IMR-90 (cell line): ENCODE data around the gene VPS18. TPM values are rescaled to one million over a fixed set of nuclear protein-coding genes. Genes with fewer than 3 reads are reported as not detected.

Source experiments
- ATAC-seq: fragments of 200-7000 bp; cut with Tn5 transposase; 2 replicates; pipeline ENCODE4 v1.9.1; 2020; ENCODE audit warnings: low read depth, mild to moderate bottlenecking, moderate library complexity
- BruUV-seq: library from RNA; stranded (reverse); fragments of 400-500 nt; replicated peaks from 2 replicates; lab custom pipeline; 2021; lab: Mats Ljungman, UMichigan
- CTCF ChIA-PET: fragments of 300-600 bp; formaldehyde crosslinking; extraction: SDS; loops from one replicate; lab custom pipeline; 2021; ENCODE audit warnings: antibody characterized with exemption; lab: Yijun Ruan, JAX
- POLR2A ChIA-PET: fragments of 300-600 bp; sonication (Branson Sonifier 250); formaldehyde crosslinking; loops from one replicate; lab custom pipeline; 2022; ENCODE audit warnings: antibody characterized with exemption; ENCODE audit not compliant: unreplicated experiment; lab: Charles Lee
- DNase-seq: peaks from one replicate; pipeline ENCODE4 v3.0.0; 2013
- H2AFZ ChIP-seq: replicated peaks from 2 replicates; pipeline ENCODE3; 2013; ENCODE audit warnings: low read length, mild to moderate bottlenecking; ENCODE audit not compliant: poor library complexity
- H2AK5ac ChIP-seq: 2 replicates; pipeline ENCODE4 v1.6.1; 2013; ENCODE audit warnings: low read depth, low read length, inconsistent platforms
- H2AK9ac ChIP-seq: replicated peaks from 2 replicates; pipeline ENCODE3; 2013; ENCODE audit warnings: mild to moderate bottlenecking, low read depth, low read length, moderate library complexity; ENCODE audit not compliant: poor library complexity
- H2BK120ac ChIP-seq: 2 replicates; pipeline ENCODE4 v1.6.1; 2013; ENCODE audit warnings: low read depth, low read length, inconsistent platforms
- H2BK15ac ChIP-seq: 3 replicates; pipeline ENCODE4 v1.6.1; 2013; ENCODE audit warnings: low read depth, low read length, inconsistent platforms
- H2BK20ac ChIP-seq: 2 replicates; pipeline ENCODE4 v1.6.1; 2013; ENCODE audit warnings: low read depth, mild to moderate bottlenecking, inconsistent platforms, low read length, moderate library complexity
- H2BK5ac ChIP-seq: 2 replicates; pipeline ENCODE4 v1.6.1; 2013; ENCODE audit warnings: mild to moderate bottlenecking, low read depth, low read length, inconsistent platforms; ENCODE audit not compliant: poor library complexity, severe bottlenecking
- H3K14ac ChIP-seq: replicated peaks from 2 replicates; pipeline ENCODE4 v1.6.1; 2013; ENCODE audit warnings: low read depth, low read length, inconsistent platforms
- H3K18ac ChIP-seq: 2 replicates; pipeline ENCODE4 v1.6.1; 2013; ENCODE audit warnings: low read depth, low read length, control low read depth
- H3K23ac ChIP-seq: 2 replicates; pipeline ENCODE4 v1.6.1; 2013; ENCODE audit warnings: low read depth, low read length, inconsistent platforms
- H3K27ac ChIP-seq: 2 replicates; pipeline ENCODE4 v1.5.1; 2013; ENCODE audit warnings: mild to moderate bottlenecking, control low read depth, low read length; ENCODE audit not compliant: insufficient read depth
- H3K27me3 ChIP-seq: 2 replicates; pipeline ENCODE4 v1.6.1; 2013; ENCODE audit warnings: low read length; ENCODE audit not compliant: control insufficient read depth, insufficient read depth
- H3K36me3 ChIP-seq: 2 replicates; pipeline ENCODE4 v1.6.1; 2013; ENCODE audit warnings: low read length, mixed read lengths; ENCODE audit not compliant: control insufficient read depth, insufficient read depth
- H3K4ac ChIP-seq: 2 replicates; pipeline ENCODE4 v1.6.1; 2013; ENCODE audit warnings: low read depth, low read length, inconsistent platforms
- H3K4me1 ChIP-seq: 2 replicates; pipeline ENCODE4 v1.6.1; 2013; ENCODE audit warnings: low read length, mixed read lengths; ENCODE audit not compliant: control insufficient read depth, insufficient read depth
- H3K4me2 ChIP-seq: 2 replicates; pipeline ENCODE4 v1.6.1; 2013; ENCODE audit warnings: low read depth, mild to moderate bottlenecking, control low read depth, low read length, moderate library complexity
- H3K4me3 ChIP-seq: 2 replicates; pipeline ENCODE4 v1.5.1; 2013; ENCODE audit warnings: low read depth, mild to moderate bottlenecking, control low read depth, low read length, moderate library complexity; ENCODE audit not compliant: insufficient read depth
- H3K56ac ChIP-seq: 2 replicates; pipeline ENCODE4 v1.6.1; 2013; ENCODE audit warnings: low read length, inconsistent platforms; ENCODE audit not compliant: insufficient read depth; ENCODE audit errors: extremely low read depth
- H3K79me1 ChIP-seq, 2 experiments: 2 replicates each; pipeline ENCODE4 v1.6.1; 2013; ENCODE audit warnings: low read length in 2 of 2, inconsistent platforms in 1 of 2, low read depth in 1 of 2
- H3K9ac ChIP-seq: 2 replicates; pipeline ENCODE4 v1.6.1; 2013; ENCODE audit warnings: low read depth, low read length, control low read depth
- H3K9me1 ChIP-seq: 2 replicates; pipeline ENCODE4 v1.6.1; 2013; ENCODE audit warnings: low read length, inconsistent platforms; ENCODE audit not compliant: insufficient read depth
- H3K9me3 ChIP-seq: 2 replicates; pipeline ENCODE4 v1.6.1; 2013; ENCODE audit warnings: low read length; ENCODE audit not compliant: control insufficient read depth, insufficient read depth
- H4K20me1 ChIP-seq: 2 replicates; pipeline ENCODE4 v1.6.1; 2013; ENCODE audit warnings: low read length, inconsistent platforms; ENCODE audit not compliant: insufficient read depth
- H4K5ac ChIP-seq: 2 replicates; pipeline ENCODE4 v1.6.1; 2013; ENCODE audit warnings: mild to moderate bottlenecking, low read depth, low read length, control low read depth
- H4K8ac ChIP-seq, 2 experiments: 2 replicates each; pipeline ENCODE4 v1.6.1; 2013; ENCODE audit warnings: low read depth in 2 of 2, low read length in 2 of 2, control low read depth in 1 of 2, inconsistent platforms in 1 of 2
- H4K91ac ChIP-seq: 2 replicates; pipeline ENCODE4 v1.6.1; 2013; ENCODE audit warnings: low read depth, low read length, inconsistent platforms; ENCODE audit not compliant: insufficient read depth
- BHLHE40 ChIP-seq: fragments of 150-350 bp; IDR thresholded peaks from 2 replicates; pipeline ENCODE4 v1.6.1; 2016; ENCODE audit warnings: mild to moderate bottlenecking, low read depth, low read length
- CEBPB ChIP-seq: IDR thresholded peaks from 2 replicates; pipeline ENCODE4 v1.6.1; 2012; ENCODE audit warnings: low read depth, low read length, improper control_type of control experiment
- CHD1 ChIP-seq: IDR thresholded peaks from 2 replicates; pipeline ENCODE4 v1.6.1; 2012; ENCODE audit warnings: low read depth, low read length, improper control_type of control experiment
- CTCF ChIP-seq: conservative IDR thresholded peaks from 2 replicates; pipeline ENCODE4 v1.5.1; 2012; ENCODE audit warnings: mild to moderate bottlenecking, low read depth, low read length, improper control_type of control experiment
- ELK1 ChIP-seq: fragments of 150-350 bp; IDR thresholded peaks from 2 replicates; pipeline ENCODE4 v1.6.1; 2016; ENCODE audit warnings: low read depth, mild to moderate bottlenecking, low read length, moderate library complexity, borderline replicate concordance
- FOS ChIP-seq: fragments of 150-350 bp; IDR thresholded peaks from 2 replicates; pipeline ENCODE4 v1.6.1; 2016; ENCODE audit warnings: low read depth, low read length
- MAFK ChIP-seq: IDR thresholded peaks from 2 replicates; pipeline ENCODE4 v1.6.1; 2012; ENCODE audit warnings: low read depth, low read length, improper control_type of control experiment
- MAZ ChIP-seq: IDR thresholded peaks from 2 replicates; pipeline ENCODE4 v1.6.1; 2012; ENCODE audit warnings: low read depth, mild to moderate bottlenecking, low read length, improper control_type of control experiment, moderate library complexity, borderline replicate concordance
- MXI1 ChIP-seq: IDR thresholded peaks from 2 replicates; pipeline ENCODE4 v1.6.1; 2012; ENCODE audit warnings: low read depth, mild to moderate bottlenecking, low read length, moderate library complexity, borderline replicate concordance
- NFE2L2 ChIP-seq: fragments of 150-350 bp; IDR thresholded peaks from 2 replicates; pipeline ENCODE4 v1.6.1; 2016; ENCODE audit warnings: low read depth, mild to moderate bottlenecking, low read length
- POLR2A ChIP-seq: IDR thresholded peaks from 2 replicates; pipeline ENCODE4 v1.6.1; 2012; ENCODE audit warnings: mild to moderate bottlenecking, low read depth, low read length
- RAD21 ChIP-seq: IDR thresholded peaks from 2 replicates; pipeline ENCODE4 v1.6.1; 2012; ENCODE audit warnings: low read length, improper control_type of control experiment
- RCOR1 ChIP-seq: IDR thresholded peaks from 2 replicates; pipeline ENCODE4 v1.6.1; 2012; ENCODE audit warnings: mild to moderate bottlenecking, low read length, improper control_type of control experiment; ENCODE audit not compliant: insufficient replicate concordance
- RFX5 ChIP-seq: IDR thresholded peaks from 2 replicates; pipeline ENCODE4 v1.8.0; 2012; ENCODE audit warnings: low read depth, mild to moderate bottlenecking, low read length, moderate library complexity
- SMC3 ChIP-seq: fragments of 150-350 bp; IDR thresholded peaks from 2 replicates; pipeline ENCODE4 v1.6.1; 2016; ENCODE audit warnings: low read depth, mild to moderate bottlenecking, antibody characterized with exemption, low read length, moderate library complexity
- USF2 ChIP-seq: fragments of 150-350 bp; IDR thresholded peaks from 2 replicates; pipeline ENCODE4 v1.6.1; 2017; ENCODE audit warnings: mild to moderate bottlenecking, antibody characterized with exemption, low read length, low read depth
- WGBS, 2 experiments: methylation state at CpG; one replicate each; pipeline versions ENCODE4 v1.1.5 to v1.1.7; 2013; ENCODE audit warnings: missing lambda C conversion rate in 2 of 2; ENCODE audit not compliant: insufficient read length in 1 of 2; ENCODE audit errors: extremely low coverage in 2 of 2; 5-methylcytosine and 5-hydroxymethylcytosine counted together
- dilution Hi-C: fragments of 300-500 bp; cut with HindIII; formaldehyde crosslinking; loops from one replicate; pipeline ENCODE4 v1.14.3; 2018; ENCODE audit warnings: low sequenced_read_pairs; ENCODE audit not compliant: unreplicated experiment
- in situ Hi-C: fragments of 300-500 bp; cut with MboI; formaldehyde crosslinking; loops from 3 replicates; pipeline ENCODE4 v1.14.3; 2019; ENCODE audit warnings: low sequenced_read_pairs, inconsistent platforms, mixed read lengths
- intact Hi-C: fragments of 100-400 bp; cut with micrococcal nuclease; formaldehyde crosslinking; loops from 2 replicates; pipeline ENCODE4 v1.10.0; 2022
- polyA plus RNA-seq, 3 experiments: library from polyadenylated mRNA; depleted of rRNA; stranded (reverse); fragments of >200 nt; gene quantifications; 2 replicates each; pipeline ENCODE4 v1.2.3, GENCODE V29; 2012; ENCODE audit warnings: low replicate concordance in 1 of 3
- total RNA-seq: library from RNA; depleted of rRNA; stranded (reverse); fragments of >200 nt; gene quantifications from 2 replicates; pipeline ENCODE4 v1.2.3, GENCODE V29; 2012

Gene VPS18
- total and polyA plus RNA-seq, 2 of the 4 experiments (the other 2 are of a cell fraction), result 19.3 to 32.3 TPM

- no peak overlapping the region for H4K91ac ChIP-seq
- BruUV-seq, result no TSS peak
- H4K20me1 ChIP-seq, result no peaks in the 10 kb centered on the region
- no peak for ATAC-seq
- no peak overlapping the region for H2BK5ac ChIP-seq
- ChIA-PET CTCF (interaction anchor here (1.8 to 2.3 kb wide), 2 partner anchors 12 to 23 kb away, joined by 5 to 7 read pairs; partner anchors contain the start of gene VPS18), POLR2A (no interaction called here)
- H3K9me1 ChIP-seq, result no peaks in the 10 kb centered on the region
- no peak overlapping the region for H2AFZ ChIP-seq
- H2AK5ac ChIP-seq, result no peak overlapping the region
- H3K4me2 ChIP-seq, result no peak overlapping the region
- DNase-seq, result no peak
- no peak overlapping the region for H3K14ac ChIP-seq
- no peak overlapping the region for H2BK15ac ChIP-seq
- intact Hi-C loops (no loop called here), in situ Hi-C loops (no loop called here), dilution Hi-C loops (no loop called here)
- H3K79me1 ChIP-seq, result no peaks in the 10 kb centered on the region
- H4K5ac ChIP-seq, result no peak overlapping the region
- no peaks in the 10 kb centered on the region for H3K9me3 ChIP-seq
- no peak overlapping the region for H3K4ac ChIP-seq
- no peak overlapping the region for H3K56ac ChIP-seq
- H3K9ac ChIP-seq, result no peak overlapping the region
- 0 out of 2 replicates have a peak, but pooled peaks cover 1% of the 10 kb centered on the region for H3K4me1 ChIP-seq
- H2AK9ac ChIP-seq, result no peak overlapping the region
- TF ChIP-seq SMC3 (no peak), BHLHE40 (no peak), MXI1 (no peak), ELK1 (no peak), CTCF (no peak), MAZ (no peak), FOS (no peak), NFE2L2 (no peak), RAD21 (no peak), RFX5 (no peak), RCOR1 (no peak), POLR2A (no peak), MAFK (no peak), USF2 (no peak), CHD1 (no peak), CEBPB (no peak)
- H2BK20ac ChIP-seq, result no peak overlapping the region
- H4K8ac ChIP-seq, result no peak overlapping the region
- no peak overlapping the region for H3K18ac ChIP-seq
- H3K23ac ChIP-seq, result no peak overlapping the region
- no CpG with 5 or more reads among the region's 1 CpG for WGBS, 2 experiments
- peaks cover 25% of the 10 kb centered on the region for H3K27me3 ChIP-seq
- H3K4me3 ChIP-seq, result no peak overlapping the region
- no peak overlapping the region for H3K27ac ChIP-seq
- H3K36me3 ChIP-seq, result no peaks in the 10 kb centered on the region
- H2BK120ac ChIP-seq, result no peak overlapping the region
Observed at GRCh38 chr15:40870716-40871115, 23.5 kb upstream of the VPS18 start.
